HG03066 (cell line): ENCODE measurements around the gene ARHGEF3.
A peak's percentile ranks its signal among the peaks of the same experiment; 100 is the strongest.
"Not testable (repeated sequence)": the region's sequence is repeated elsewhere in the genome, so short reads cannot be mapped to it uniquely, and the experiment has no call there.

Experiments
- ATAC-seq: cut with Tn5 transposase; IDR thresholded peaks from one replicate; pipeline ENCODE4 v1.9.1; 2021; ENCODE audit warnings: low read depth; ENCODE audit not compliant: unreplicated experiment

Gene ARHGEF3

GRCh38 chr3:56744016-56744415, 57.7 kb downstream of the ARHGEF3 start:
- no peak for ATAC-seq

GRCh38 chr3:56742887-56743286, 58.9 kb downstream of the ARHGEF3 start:
- no peak for ATAC-seq

- no peak for ATAC-seq
Observed at GRCh38 chr3:56739036-56739435, 62.7 kb downstream of the ARHGEF3 start.

DNA sequence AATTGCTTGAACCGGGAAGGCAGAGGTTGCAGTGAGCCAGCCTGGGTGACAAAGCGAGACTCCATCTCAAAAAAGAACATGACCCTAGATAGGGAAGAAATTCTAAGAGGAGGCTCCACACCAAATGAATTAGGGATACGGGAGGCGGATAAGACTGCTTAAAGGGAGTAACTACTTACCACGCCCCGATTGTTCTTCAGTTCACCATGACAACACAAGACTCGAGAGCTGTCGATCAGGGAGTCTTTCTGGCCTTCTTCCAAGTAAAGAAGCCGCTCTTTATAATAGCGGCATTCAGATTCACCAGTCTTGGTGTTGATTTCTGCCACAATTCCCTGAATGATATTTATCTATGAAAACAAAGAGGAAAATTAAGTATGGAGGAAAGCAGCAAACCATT, 64.7 kb downstream of the ARHGEF3 start:
- ATAC-seq: no peak

DNA sequence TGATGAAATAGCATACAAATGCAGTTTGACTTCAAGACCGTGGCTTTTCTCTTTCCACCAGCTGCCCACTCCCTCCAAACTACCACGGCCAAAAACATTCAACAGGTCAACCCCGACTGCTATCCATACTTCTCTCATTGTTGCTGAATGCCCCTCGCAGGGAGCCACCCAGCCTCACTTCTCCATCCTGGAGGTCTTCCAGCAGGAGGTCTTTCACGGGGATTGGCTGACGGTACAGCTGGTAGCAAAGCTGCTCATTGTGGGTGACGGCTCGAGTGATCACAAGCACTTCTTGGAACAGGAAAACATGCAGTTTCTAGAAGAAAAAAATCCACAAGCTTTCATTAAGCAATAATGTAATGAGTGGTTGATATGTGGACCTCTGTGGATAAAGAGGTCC, 69.6 kb downstream of the ARHGEF3 start:
- no peak for ATAC-seq

GRCh38 chr3:56725175-56725574, 76.6 kb downstream of the ARHGEF3 start:
- ATAC-seq: peak; percentile 97

GRCh38 chr3:56724676-56725075, 77.1 kb downstream of the ARHGEF3 start:
- ATAC-seq: no peak

- no peak for ATAC-seq
Observed at GRCh38 chr3:56720849-56721248, 80.9 kb downstream of the ARHGEF3 start.

- not testable (repeated sequence) for ATAC-seq
Observed at GRCh38 chr3:56718809-56719208, 82.9 kb downstream of the ARHGEF3 start.

- no peak for ATAC-seq
Observed at GRCh38 chr3:56711344-56711743, 90.4 kb downstream of the ARHGEF3 start.

DNA sequence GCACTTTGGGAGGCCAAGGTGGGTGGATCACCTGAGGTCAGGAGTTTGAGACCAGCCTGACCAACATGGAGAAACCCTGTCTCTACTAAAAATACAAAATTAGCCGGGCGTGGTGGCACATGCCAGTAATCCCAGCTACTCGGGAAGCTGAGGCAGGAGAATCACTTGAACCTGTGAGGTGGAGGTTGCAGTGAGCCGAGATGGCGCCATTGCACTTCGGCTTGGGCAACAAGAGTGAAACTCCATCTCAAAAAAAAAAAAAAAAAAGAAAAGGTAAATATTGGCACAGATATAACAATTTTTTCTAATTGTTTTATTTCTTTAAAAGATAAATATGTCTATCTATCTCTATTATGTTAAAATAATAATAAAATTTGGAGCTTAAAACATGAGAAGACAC, 94.3 kb downstream of the ARHGEF3 start:
- not testable (repeated sequence) for ATAC-seq

DNA sequence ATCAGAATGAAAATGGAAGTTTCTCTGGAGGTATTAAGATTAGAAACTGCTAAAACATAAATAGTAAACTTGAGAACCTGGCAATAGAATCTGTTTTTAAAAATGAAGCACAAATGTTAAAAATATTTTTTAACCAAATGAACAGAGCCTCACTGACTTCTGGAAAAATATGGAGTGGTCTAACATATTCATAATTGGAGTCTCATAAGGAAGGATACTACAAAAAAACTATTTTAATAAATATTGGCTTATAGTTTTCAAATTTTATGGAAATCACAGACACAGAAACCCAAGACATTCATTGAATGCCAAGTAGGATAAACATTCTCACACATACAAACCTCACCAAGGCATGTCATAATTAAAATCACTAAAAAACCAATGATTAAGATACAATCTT, 95.1 kb downstream of the ARHGEF3 start:
- no peak for ATAC-seq

DNA sequence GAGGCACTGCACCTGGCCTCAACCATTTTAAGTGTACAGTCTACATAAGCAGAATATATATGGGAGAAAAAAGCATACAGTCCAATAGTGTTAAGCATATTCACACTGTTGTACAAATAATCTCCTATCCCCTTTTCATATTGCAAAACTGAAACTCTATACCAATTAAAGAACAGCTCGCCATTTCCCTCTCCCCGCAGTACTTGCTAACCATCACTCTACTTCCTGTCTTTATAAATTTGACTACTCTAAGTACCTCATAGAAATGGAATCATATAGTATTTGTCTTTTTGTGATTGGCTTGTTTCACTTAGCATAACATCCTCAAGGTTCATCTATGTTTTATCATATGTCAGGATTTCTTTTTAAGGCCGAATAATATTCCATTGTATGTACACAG, 97.0 kb downstream of the ARHGEF3 start:
- no peak for ATAC-seq

- ATAC-seq: no peak
Observed at GRCh38 chr3:56702490-56703315, 99.0 kb downstream of the ARHGEF3 start.

DNA sequence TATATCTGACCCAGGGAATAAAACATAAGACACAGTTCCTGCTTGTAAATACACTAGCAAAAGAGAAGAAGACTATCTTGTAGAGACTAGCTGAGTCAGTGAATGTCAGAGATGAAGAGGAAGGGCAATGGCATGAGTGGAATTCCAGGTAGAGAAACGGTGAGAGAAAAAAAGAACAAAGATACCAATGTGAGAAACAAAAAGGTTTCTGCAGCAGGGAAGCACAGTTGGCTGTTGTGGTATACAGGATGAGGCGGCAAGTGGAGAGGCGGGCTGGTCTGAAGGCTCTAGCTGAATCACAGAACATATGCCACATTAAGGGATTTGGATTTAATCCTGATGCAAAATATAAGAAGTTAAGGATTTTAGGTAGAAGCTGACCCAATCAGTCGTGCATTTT, 101.6 kb downstream of the ARHGEF3 start:
- ATAC-seq: no peak

- no peak for ATAC-seq
Observed at GRCh38 chr3:56694867-56695683, 106.7 kb downstream of the ARHGEF3 start.

DNA sequence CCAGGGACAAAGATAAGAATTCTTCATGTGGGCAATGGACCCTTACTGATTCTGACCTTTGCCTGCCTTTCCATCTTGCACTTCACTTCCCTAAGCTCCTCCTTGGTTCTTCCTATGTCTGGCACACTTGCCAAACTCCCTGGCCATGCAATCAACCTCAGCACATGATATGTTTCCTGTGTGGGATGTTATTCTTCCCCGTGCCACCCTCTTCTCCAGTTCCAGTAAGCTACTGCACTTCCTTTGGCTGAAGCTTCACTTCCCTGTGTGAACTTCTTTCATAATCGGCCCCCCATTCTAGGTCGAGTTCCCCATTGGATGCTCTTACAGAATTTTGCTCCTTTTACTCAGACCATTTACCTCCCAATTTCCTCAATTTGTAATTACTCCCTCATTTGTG, 108.0 kb downstream of the ARHGEF3 start:
- ATAC-seq: no peak

- ATAC-seq: not testable (repeated sequence)
Observed at GRCh38 chr3:56692520-56693433, 109.0 kb downstream of the ARHGEF3 start.

- ATAC-seq: not testable (repeated sequence)
Observed at GRCh38 chr3:56692001-56692365, 109.8 kb downstream of the ARHGEF3 start.

DNA sequence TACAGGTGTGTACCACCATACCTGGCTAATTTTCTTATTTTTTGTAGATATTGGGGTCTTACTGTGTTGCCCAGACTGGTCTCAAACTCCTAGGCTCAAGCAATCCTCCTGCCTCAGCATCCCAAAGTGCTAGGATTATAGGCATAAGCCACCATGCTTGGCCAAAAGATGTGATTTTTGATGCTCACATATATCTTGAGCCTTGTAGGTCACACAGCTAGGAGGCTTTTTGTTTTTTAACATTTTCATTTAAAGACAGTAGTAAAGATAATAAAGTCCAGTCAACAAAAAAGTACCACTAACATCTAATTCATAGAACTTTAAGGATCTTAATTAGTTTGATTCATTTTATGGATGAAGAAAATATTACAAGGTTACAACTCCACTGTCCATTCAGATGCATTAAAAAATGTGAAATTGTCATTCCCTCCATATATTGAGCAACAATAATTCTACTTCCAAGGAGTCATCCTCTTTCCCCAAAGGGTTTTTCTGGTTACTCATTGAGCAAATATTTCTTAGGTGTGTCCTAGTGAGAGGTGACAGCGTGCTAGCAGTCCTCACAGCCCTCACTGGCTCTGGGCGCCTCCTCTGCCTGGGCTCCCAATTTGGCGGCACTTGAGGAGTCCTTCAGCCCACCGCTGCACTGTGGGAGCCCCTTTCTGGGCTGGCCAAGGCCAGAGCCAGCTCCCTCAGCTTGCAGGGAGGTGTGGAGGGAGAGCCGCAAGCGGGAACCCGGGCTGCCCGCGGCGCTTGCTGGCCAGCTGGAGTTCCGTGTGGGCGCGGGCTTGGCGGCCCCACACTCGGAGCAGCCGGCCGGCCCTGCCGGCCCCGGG, 110.4 kb downstream of the ARHGEF3 start:
- no peak for ATAC-seq
